Liver (tissue), 9 donors: ENCODE measurements around the gene IL11. TPM values are rescaled to one million over a fixed set of nuclear protein-coding genes. Genes with fewer than 3 reads are reported as not detected.

Source experiments
- DNase-seq: peaks from one replicate; pipeline ENCODE4 v3.0.0-alpha.2; 2017; ENCODE audit warnings: low spot score
- H3K27ac ChIP-seq, 2 donors: one replicate each; pipeline ENCODE4 v1.7.0; 2013; ENCODE audit warnings: inconsistent platforms in 2 of 2, low read length in 2 of 2, control low read depth in 1 of 2, low read depth in 1 of 2, mild to moderate bottlenecking in 1 of 2
- H3K27me3 ChIP-seq, 4 donors: one replicate each; pipeline versions ENCODE4 v1.6.1 to v1.7.0; 2013; ENCODE audit warnings: low read length in 3 of 4, inconsistent platforms in 1 of 4, mild to moderate bottlenecking in 1 of 4, moderate library complexity in 1 of 4; ENCODE audit not compliant: control insufficient read depth in 4 of 4, insufficient read depth in 4 of 4
- H3K36me3 ChIP-seq, 4 donors: one replicate each; pipeline versions ENCODE4 v1.6.1 to v1.7.0; 2013; ENCODE audit warnings: low read length in 3 of 4, mild to moderate bottlenecking in 3 of 4, low read depth in 1 of 4, moderate library complexity in 1 of 4; ENCODE audit not compliant: control insufficient read depth in 4 of 4, insufficient read depth in 3 of 4
- H3K4me1 ChIP-seq, 4 donors: one replicate each; pipeline versions ENCODE4 v1.6.1 to v1.7.0; 2013; ENCODE audit warnings: low read length in 3 of 4, mild to moderate bottlenecking in 3 of 4, moderate library complexity in 1 of 4; ENCODE audit not compliant: control insufficient read depth in 4 of 4, insufficient read depth in 4 of 4
- H3K4me3 ChIP-seq, 3 donors: one replicate each; pipeline versions ENCODE4 v1.6.1 to v1.7.0; 2013; ENCODE audit warnings: low read length in 3 of 3, control low read depth in 1 of 3, low read depth in 1 of 3, mild to moderate bottlenecking in 1 of 3
- H3K9ac ChIP-seq, 2 donors: one replicate each; pipeline ENCODE4 v1.7.0; 2013; ENCODE audit warnings: low read length in 2 of 2, mild to moderate bottlenecking in 2 of 2, moderate library complexity in 2 of 2, control low read depth in 1 of 2, low read depth in 1 of 2
- H3K9me3 ChIP-seq, 4 donors: one replicate each; pipeline versions ENCODE4 v1.6.1 to v1.7.0; 2013; ENCODE audit warnings: low read length in 3 of 4; ENCODE audit not compliant: control insufficient read depth in 4 of 4
- ATF3 ChIP-seq: IDR thresholded peaks from 2 replicates; pipeline ENCODE4 v1.6.1; 2016; ENCODE audit warnings: antibody characterized with exemption
- CTCF ChIP-seq: fragments of 150-350 bp; IDR thresholded peaks from 2 replicates; pipeline ENCODE4 v1.5.1; 2017; ENCODE audit warnings: improper control_type of control experiment, low read depth, low read length; ENCODE audit not compliant: missing input control
- JUND ChIP-seq, 2 donors: IDR thresholded peaks; 2 replicates each; pipeline ENCODE4 v1.6.1; 2016; ENCODE audit warnings: antibody characterized with exemption in 2 of 2
- NR2F2 ChIP-seq: IDR thresholded peaks from 2 replicates; pipeline ENCODE4 v1.6.1; 2016; ENCODE audit warnings: antibody characterized with exemption
- RXRA ChIP-seq, 2 donors: IDR thresholded peaks; 2 replicates each; pipeline ENCODE4 v1.6.1; 2017 to 2018; ENCODE audit warnings: antibody characterized with exemption in 2 of 2, mild to moderate bottlenecking in 1 of 2
- SP1 ChIP-seq: IDR thresholded peaks from 2 replicates; pipeline ENCODE4 v1.6.1; 2018; ENCODE audit warnings: antibody characterized with exemption, mild to moderate bottlenecking
- WGBS: extraction: QIAGEN DNeasy Blood & Tissue Kit; methylation state at CpG from one replicate; pipeline ENCODE4 v1.1.7; 2013; 5-methylcytosine and 5-hydroxymethylcytosine counted together
- polyA plus RNA-seq, 2 donors: library from polyadenylated mRNA; stranded (reverse) in 1 of 2; unstranded in 1 of 2; fragments of 200-250 nt in 1 of 2; fragments of >200 nt in 1 of 2; fragmentation: Nextera tagmentation in 1 of 2; extraction: Ambion mirVana in 1 of 2; gene quantifications; one replicate each; pipeline versions ENCODE4 v1.2.1 to v1.2.3, GENCODE V29; 2013 to 2015
- total RNA-seq, 2 donors: library from RNA; depleted of rRNA; stranded (reverse); fragments of >200 nt; gene quantifications; one replicate each; pipeline ENCODE4 v1.2.3, GENCODE V29; 2014
- TF ChIP-seq, protein P1 (sequence below): IDR thresholded peaks from 2 replicates; pipeline ENCODE4 v1.6.1; 2016; ENCODE audit warnings: antibody characterized with exemption
- TF ChIP-seq, protein P2 (sequence below): IDR thresholded peaks from 2 replicates; pipeline ENCODE4 v1.6.1; 2016; ENCODE audit warnings: antibody characterized with exemption, mild to moderate bottlenecking
- donor health status: healthy.
- donor health status: healthy.
- donor health status: healthy.
- donor health status: healthy.
- donor health status: healthy.

The IL11 gene
- total RNA-seq (not detected), polyA plus RNA-seq (not detected)

- DNase-seq, result no peak
These were observed at the start of gene IL11 for GRCh38 chr19:55370305-55370988. TSS of gene IL11 (minus strand) at chr19:55370463. CDS start at chr19:55370310, 153 bp downstream.

More at GRCh38 chr19:55370305-55370988, at the start of gene IL11:
- Histone ChIP-seq H3K4me1 (peaks cover 0 to 9% (median 1%) of the 10 kb centered on the region in 4 donors), H3K4me3 (peak within 1 kb of the TSS in 1 of 3 donors; percentile 19), H3K27me3 (peaks cover 0 to 12% (median 7%) of the 10 kb centered on the region in 4 donors), H3K27ac (no peak within 1 kb of the TSS), H3K9me3 (no peaks in the 10 kb centered on the region), H3K9ac (no peak within 1 kb of the TSS), H3K36me3 (no peaks in the 10 kb centered on the region)
- TF ChIP-seq ATF3 (no peak), CTCF (no peak), JUND (IDR thresholded peaks at IDR 0.05) (no peak), RXRA (IDR thresholded peaks at IDR 0.05) (no peak), NR2F2 (no peak), SP1 (no peak)
- TF ChIP-seq, protein P1, sequence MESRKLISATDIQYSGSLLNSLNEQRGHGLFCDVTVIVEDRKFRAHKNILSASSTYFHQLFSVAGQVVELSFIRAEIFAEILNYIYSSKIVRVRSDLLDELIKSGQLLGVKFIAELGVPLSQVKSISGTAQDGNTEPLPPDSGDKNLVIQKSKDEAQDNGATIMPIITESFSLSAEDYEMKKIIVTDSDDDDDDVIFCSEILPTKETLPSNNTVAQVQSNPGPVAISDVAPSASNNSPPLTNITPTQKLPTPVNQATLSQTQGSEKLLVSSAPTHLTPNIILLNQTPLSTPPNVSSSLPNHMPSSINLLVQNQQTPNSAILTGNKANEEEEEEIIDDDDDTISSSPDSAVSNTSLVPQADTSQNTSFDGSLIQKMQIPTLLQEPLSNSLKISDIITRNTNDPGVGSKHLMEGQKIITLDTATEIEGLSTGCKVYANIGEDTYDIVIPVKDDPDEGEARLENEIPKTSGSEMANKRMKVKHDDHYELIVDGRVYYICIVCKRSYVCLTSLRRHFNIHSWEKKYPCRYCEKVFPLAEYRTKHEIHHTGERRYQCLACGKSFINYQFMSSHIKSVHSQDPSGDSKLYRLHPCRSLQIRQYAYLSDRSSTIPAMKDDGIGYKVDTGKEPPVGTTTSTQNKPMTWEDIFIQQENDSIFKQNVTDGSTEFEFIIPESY, result no peak
- TF ChIP-seq, protein P2, sequence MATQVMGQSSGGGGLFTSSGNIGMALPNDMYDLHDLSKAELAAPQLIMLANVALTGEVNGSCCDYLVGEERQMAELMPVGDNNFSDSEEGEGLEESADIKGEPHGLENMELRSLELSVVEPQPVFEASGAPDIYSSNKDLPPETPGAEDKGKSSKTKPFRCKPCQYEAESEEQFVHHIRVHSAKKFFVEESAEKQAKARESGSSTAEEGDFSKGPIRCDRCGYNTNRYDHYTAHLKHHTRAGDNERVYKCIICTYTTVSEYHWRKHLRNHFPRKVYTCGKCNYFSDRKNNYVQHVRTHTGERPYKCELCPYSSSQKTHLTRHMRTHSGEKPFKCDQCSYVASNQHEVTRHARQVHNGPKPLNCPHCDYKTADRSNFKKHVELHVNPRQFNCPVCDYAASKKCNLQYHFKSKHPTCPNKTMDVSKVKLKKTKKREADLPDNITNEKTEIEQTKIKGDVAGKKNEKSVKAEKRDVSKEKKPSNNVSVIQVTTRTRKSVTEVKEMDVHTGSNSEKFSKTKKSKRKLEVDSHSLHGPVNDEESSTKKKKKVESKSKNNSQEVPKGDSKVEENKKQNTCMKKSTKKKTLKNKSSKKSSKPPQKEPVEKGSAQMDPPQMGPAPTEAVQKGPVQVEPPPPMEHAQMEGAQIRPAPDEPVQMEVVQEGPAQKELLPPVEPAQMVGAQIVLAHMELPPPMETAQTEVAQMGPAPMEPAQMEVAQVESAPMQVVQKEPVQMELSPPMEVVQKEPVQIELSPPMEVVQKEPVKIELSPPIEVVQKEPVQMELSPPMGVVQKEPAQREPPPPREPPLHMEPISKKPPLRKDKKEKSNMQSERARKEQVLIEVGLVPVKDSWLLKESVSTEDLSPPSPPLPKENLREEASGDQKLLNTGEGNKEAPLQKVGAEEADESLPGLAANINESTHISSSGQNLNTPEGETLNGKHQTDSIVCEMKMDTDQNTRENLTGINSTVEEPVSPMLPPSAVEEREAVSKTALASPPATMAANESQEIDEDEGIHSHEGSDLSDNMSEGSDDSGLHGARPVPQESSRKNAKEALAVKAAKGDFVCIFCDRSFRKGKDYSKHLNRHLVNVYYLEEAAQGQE, result no peak
- 7% methylated on average over 32 of the region's 32 CpGs for WGBS
